ENCODE data around the gene ZMYM4.

- TF ChIP-seq CTCF (IDR thresholded peaks at IDR 0.05): no peak
- no peak for TF ChIP-seq EP300 (IDR thresholded peaks at IDR 0.05)
- no peak for TF ChIP-seq NR3C1 (IDR thresholded peaks at IDR 0.05)
- no peak for TF ChIP-seq JUN (IDR thresholded peaks at IDR 0.05)
- TF ChIP-seq ELK1 (IDR thresholded peaks at IDR 0.05; ENCODE audit: low read depth, low read length): no peak
- TF ChIP-seq HDAC2 (IDR thresholded peaks at IDR 0.05): no peak
- no peak for TF ChIP-seq MYC (IDR thresholded peaks at IDR 0.05; ENCODE audit: borderline replicate concordance, low read length)
- TF ChIP-seq RARB (CRISPR knock-in tag; IDR thresholded peaks at IDR 0.05): no peak
- no peak for TF ChIP-seq RCOR1 (IDR thresholded peaks at IDR 0.05; ENCODE audit: low read depth, low read length)
- no peak for TF ChIP-seq JUNB (IDR thresholded peaks at IDR 0.05)
Measured at GRCh38 chr1:35288761-35289160, 20.3 kb downstream of the ZMYM4 start.

All from A549 (cell line).